Activated T-helper 2 cell treated with anti-CD3 and anti-CD28 coated beads, Interferon-gamma antibody, Interleukin-2, Interleukin-4, amounts not matched to agents 10 μg/mL and 5 μg/mL and 100 μg/mL, durations not matched to agents 14 hours and 24 hours and 36 hours (primary cell): Measurements from ENCODE around the gene ZFYVE16. TPM values are rescaled to one million over a fixed set of nuclear protein-coding genes. Genes with fewer than 3 reads are reported as not detected.
A peak's percentile ranks its signal among the peaks of the same experiment; 100 is the strongest.
"Not testable (repeated sequence)": the region's sequence is repeated elsewhere in the genome, so short reads cannot be mapped to it uniquely, and the experiment has no call there.

ENCODE experiments used
- DNase-seq: peaks from one replicate; pipeline ENCODE4 v3.0.0; 2021; ENCODE audit warnings: low spot score
- H3K27ac Mint-ChIP-seq: one replicate; pipeline ENCODE4 v1.8.0; 2021; ENCODE audit warnings: mixed read lengths
- H3K27me3 Mint-ChIP-seq: one replicate; pipeline ENCODE4 v1.8.0; 2021; ENCODE audit warnings: low read depth, mixed read lengths
- H3K36me3 Mint-ChIP-seq: one replicate; pipeline ENCODE4 v1.8.0; 2021; ENCODE audit warnings: low read depth, mixed read lengths
- H3K4me1 Mint-ChIP-seq: one replicate; pipeline ENCODE4 v1.8.0; 2021; ENCODE audit warnings: low read depth, mixed read lengths
- H3K4me3 Mint-ChIP-seq: one replicate; pipeline ENCODE4 v1.8.0; 2021; ENCODE audit warnings: low read depth, mild to moderate bottlenecking, moderate library complexity, mixed read lengths
- H3K9me3 Mint-ChIP-seq: one replicate; pipeline ENCODE4 v1.8.0; 2021; ENCODE audit warnings: mixed read lengths
- intact Hi-C: fragments of 100-400 bp; cut with micrococcal nuclease; formaldehyde crosslinking; loops from one replicate; pipeline ENCODE4 v1.15.1; 2023
- total RNA-seq: library from RNA; stranded (reverse); gene quantifications from 2 replicates; pipeline ENCODE4 v1.2.3, GENCODE V29; 2022

The ZFYVE16 gene
- total RNA-seq, 1 donor from 2014 or later, result 9.0 TPM

GRCh38 chr5:80480354-80480753 lies 72.5 kb downstream of the ZFYVE16 start:
- H3K27ac Mint-ChIP-seq, result no peak overlapping the region
- no peak overlapping the region for H3K4me3 Mint-ChIP-seq
- intact Hi-C loops, result loop anchor here (5.0 to 10.0 kb wide), 4 partner anchors 177 to 814 kb away; no protein-coding TSS in a partner anchor
- peaks cover 16% of the 10 kb centered on the region for H3K9me3 Mint-ChIP-seq
- no peak for DNase-seq
- H3K4me1 Mint-ChIP-seq, result peaks cover 7% of the 10 kb centered on the region
- peaks cover 17% of the 10 kb centered on the region for H3K36me3 Mint-ChIP-seq
- no peaks in the 10 kb centered on the region for H3K27me3 Mint-ChIP-seq

- peak; percentile 24 for DNase-seq
- H3K4me1 Mint-ChIP-seq, result peaks cover 7% of the 10 kb centered on the region
- no peak overlapping the region for H3K4me3 Mint-ChIP-seq
- intact Hi-C loops, result loop anchor here (5.0 to 10.0 kb wide), 4 partner anchors 176 to 814 kb away; no protein-coding TSS in a partner anchor
- peaks cover 16% of the 10 kb centered on the region for H3K9me3 Mint-ChIP-seq
- H3K36me3 Mint-ChIP-seq, result peaks cover 16% of the 10 kb centered on the region
- H3K27ac Mint-ChIP-seq, result no peak overlapping the region
- H3K27me3 Mint-ChIP-seq, result no peaks in the 10 kb centered on the region
Measured at GRCh38 chr5:80481019-80481893, 73.4 kb downstream of the ZFYVE16 start.

- intact Hi-C loops, result loop anchor here (5.0 to 10.0 kb wide), 4 partner anchors 175 to 812 kb away; no protein-coding TSS in a partner anchor
- no peak for DNase-seq
- Mint-ChIP-seq H3K9me3 (peaks cover 16% of the 10 kb centered on the region), H3K27me3 (peaks cover 8% of the 10 kb centered on the region), H3K27ac (no peak overlapping the region), H3K4me3 (no peak overlapping the region), H3K4me1 (peaks cover 15% of the 10 kb centered on the region), H3K36me3 (peaks cover 16% of the 10 kb centered on the region)
Measured at GRCh38 chr5:80482578-80482977, 74.7 kb downstream of the ZFYVE16 start.

GRCh38 chr5:80483636-80484232 lies 75.9 kb downstream of the ZFYVE16 start:
- Mint-ChIP-seq H3K36me3 (peaks cover 16% of the 10 kb centered on the region), H3K27me3 (peaks cover 13% of the 10 kb centered on the region), H3K9me3 (peaks cover 16% of the 10 kb centered on the region), H3K4me3 (no peak overlapping the region), H3K27ac (no peak overlapping the region), H3K4me1 (peaks cover 21% of the 10 kb centered on the region)
- intact Hi-C loops, result loop anchor here (5.0 to 10.0 kb wide), 4 partner anchors 174 to 811 kb away; no protein-coding TSS in a partner anchor
- no peak for DNase-seq

GRCh38 chr5:80487444-80487828 lies 79.6 kb downstream of the ZFYVE16 start:
- intact Hi-C loops, result loop anchor here (5.0 to 10.0 kb wide), 3 partner anchors 80 to 807 kb away; partner anchors contain the start of gene ZFYVE16
- Mint-ChIP-seq H3K4me3 (peak overlapping the region; percentile 75), H3K27ac (no peak overlapping the region), H3K4me1 (peaks cover 14% of the 10 kb centered on the region), H3K36me3 (peaks cover 4% of the 10 kb centered on the region), H3K27me3 (peaks cover 24% of the 10 kb centered on the region), H3K9me3 (peaks cover 10% of the 10 kb centered on the region)
- DNase-seq, result no peak

GRCh38 chr5:80487829-80488721 lies 80.2 kb downstream of the ZFYVE16 start, which contains the start of gene FAM151B:
FAM151B (plus strand) TSS chr5:80488100; CDS start chr5:80488124, 24 bp downstream.
- peak; percentile 71 for DNase-seq
- H3K27ac Mint-ChIP-seq, result no peak within 1 kb of the TSS
- H3K4me3 Mint-ChIP-seq, result peak within 1 kb of the TSS; percentile 83
- intact Hi-C loops, result loop anchor here (5.0 to 10.0 kb wide), 3 partner anchors 81 to 807 kb away; partner anchors contain the start of gene ZFYVE16
- H3K4me1 Mint-ChIP-seq, result peaks cover 19% of the 10 kb centered on the region
- H3K36me3 Mint-ChIP-seq, result peaks cover under 1% of the 10 kb centered on the region
- H3K27me3 Mint-ChIP-seq, result peaks cover 24% of the 10 kb centered on the region
- H3K9me3 Mint-ChIP-seq, result peaks cover 3% of the 10 kb centered on the region

- no peak overlapping the region for H3K27ac Mint-ChIP-seq
- DNase-seq, result no peak
- intact Hi-C loops, result no loop called here
- H3K4me1 Mint-ChIP-seq, result peaks cover 36% of the 10 kb centered on the region
- no peak overlapping the region for H3K4me3 Mint-ChIP-seq
- H3K36me3 Mint-ChIP-seq, result no peaks in the 10 kb centered on the region
- H3K27me3 Mint-ChIP-seq, result peaks cover 24% of the 10 kb centered on the region
- H3K9me3 Mint-ChIP-seq, result no peaks in the 10 kb centered on the region
Measured at GRCh38 chr5:80491296-80491695, 83.4 kb downstream of the ZFYVE16 start.

- no peak overlapping the region for H3K27ac Mint-ChIP-seq
- H3K4me3 Mint-ChIP-seq, result no peak overlapping the region
- H3K4me1 Mint-ChIP-seq, result peaks cover 29% of the 10 kb centered on the region
- DNase-seq, result no peak
- H3K9me3 Mint-ChIP-seq, result no peaks in the 10 kb centered on the region
- intact Hi-C loops, result no loop called here
- no peaks in the 10 kb centered on the region for H3K36me3 Mint-ChIP-seq
- H3K27me3 Mint-ChIP-seq, result peaks cover 17% of the 10 kb centered on the region
Measured at GRCh38 chr5:80492741-80493140, 84.9 kb downstream of the ZFYVE16 start.

GRCh38 chr5:80493443-80493842 lies 85.6 kb downstream of the ZFYVE16 start:
- H3K36me3 Mint-ChIP-seq, H3K4me3 Mint-ChIP-seq, intact Hi-C loops, H3K27ac Mint-ChIP-seq, H3K9me3 Mint-ChIP-seq, DNase-seq: not testable (repeated sequence)
- H3K4me1 Mint-ChIP-seq, result peaks cover 25% of the 10 kb centered on the region
- H3K27me3 Mint-ChIP-seq, result peaks cover 14% of the 10 kb centered on the region

DNA sequence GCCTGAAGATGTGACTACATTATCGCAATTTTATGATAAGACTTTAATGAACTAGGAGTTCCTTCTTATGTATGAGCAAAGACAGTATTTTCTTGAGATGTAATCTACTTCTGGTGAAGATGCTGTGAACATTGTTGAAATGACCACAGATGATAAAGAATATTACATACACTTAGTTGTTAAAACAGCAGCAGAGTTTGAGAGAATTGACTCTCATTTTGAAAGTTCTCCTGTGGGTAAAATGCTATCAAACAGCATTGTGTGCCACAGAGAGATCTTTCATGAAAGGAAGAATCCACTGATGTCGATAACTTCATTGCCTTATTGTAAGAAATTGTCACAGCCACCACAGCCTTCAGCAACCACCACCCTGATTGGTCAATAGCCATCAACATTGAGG lies 88.0 kb downstream of the ZFYVE16 start:
- Mint-ChIP-seq H3K9me3 (no peaks in the 10 kb centered on the region), H3K36me3 (no peaks in the 10 kb centered on the region), H3K27me3 (no peaks in the 10 kb centered on the region), H3K4me1 (peaks cover 25% of the 10 kb centered on the region), H3K4me3 (no peak overlapping the region), H3K27ac (no peak overlapping the region)
- intact Hi-C loops, result no loop called here
- DNase-seq, result no peak

DNA sequence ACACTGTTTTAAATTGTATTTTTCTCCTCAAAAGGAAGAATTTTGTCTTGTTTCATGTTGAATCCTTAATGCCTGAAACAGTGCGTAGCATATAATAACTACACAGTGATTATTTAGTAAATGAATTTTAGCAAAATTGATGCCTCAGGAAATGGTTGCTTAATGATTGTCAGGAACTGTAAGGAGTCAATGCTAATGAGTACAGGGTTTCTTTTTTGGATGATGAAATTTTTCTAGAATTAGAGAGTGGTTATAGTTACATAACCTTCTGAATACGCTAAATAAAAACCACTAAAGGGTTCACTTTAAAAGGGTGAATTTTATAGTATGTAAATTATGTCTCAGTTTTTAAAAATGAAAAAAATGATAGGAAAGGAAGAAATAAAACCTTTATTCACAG lies 94.9 kb downstream of the ZFYVE16 start:
- no peaks in the 10 kb centered on the region for H3K9me3 Mint-ChIP-seq
- DNase-seq, result no peak
- H3K4me3 Mint-ChIP-seq, result no peak overlapping the region
- no peak overlapping the region for H3K27ac Mint-ChIP-seq
- peaks cover 4% of the 10 kb centered on the region for H3K4me1 Mint-ChIP-seq
- H3K27me3 Mint-ChIP-seq, result no peaks in the 10 kb centered on the region
- intact Hi-C loops, result no loop called here
- no peaks in the 10 kb centered on the region for H3K36me3 Mint-ChIP-seq

DNA sequence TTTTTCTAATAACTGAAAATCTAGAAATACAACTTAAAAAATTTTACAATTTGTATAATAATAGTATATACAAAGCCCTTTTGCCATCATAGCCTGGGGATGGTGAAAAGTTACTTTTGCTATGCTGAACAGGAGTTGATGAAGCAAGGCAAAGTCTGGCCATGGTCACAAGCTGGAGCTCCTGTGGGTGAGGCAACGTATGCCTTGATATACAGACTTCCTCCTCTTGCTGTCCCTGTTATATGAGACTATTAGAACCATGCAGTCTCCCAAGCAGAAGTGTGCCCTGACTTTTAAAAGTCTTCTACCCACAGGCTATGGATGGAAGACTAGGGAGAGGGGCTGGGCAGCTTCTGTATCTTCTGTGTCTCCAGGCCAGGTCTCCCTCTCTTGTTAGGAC lies 95.8 kb downstream of the ZFYVE16 start:
- H3K27me3 Mint-ChIP-seq, result no peaks in the 10 kb centered on the region
- intact Hi-C loops, result no loop called here
- no peaks in the 10 kb centered on the region for H3K36me3 Mint-ChIP-seq
- no peak overlapping the region for H3K4me3 Mint-ChIP-seq
- no peak for DNase-seq
- H3K27ac Mint-ChIP-seq, result no peak overlapping the region
- H3K4me1 Mint-ChIP-seq, result peaks cover 4% of the 10 kb centered on the region
- no peaks in the 10 kb centered on the region for H3K9me3 Mint-ChIP-seq
